K562 (cell line): ENCODE measurements around the gene CD4.

Experiments
- ETV6 ChIP-seq, 3 experiments: fragments of 150-350 bp in 1 of 3; sonication (generic) in 1 of 3; formaldehyde crosslinking in 1 of 3; IDR thresholded peaks; 2 replicates each; pipeline versions ENCODE4 v1.6.1 to v1.8.0; 2014 to 2022; ENCODE audit warnings: borderline replicate concordance in 2 of 3, low read depth in 2 of 3, antibody characterized with exemption in 1 of 3, low read length in 1 of 3, mild to moderate bottlenecking in 1 of 3, missing genetic modification reagents in 1 of 3
- POLR2AphosphoS2 ChIP-seq: IDR thresholded peaks from 2 replicates; pipeline ENCODE4 v1.6.1; 2012; ENCODE audit warnings: low read length, improper control_type of control experiment

DNA sequence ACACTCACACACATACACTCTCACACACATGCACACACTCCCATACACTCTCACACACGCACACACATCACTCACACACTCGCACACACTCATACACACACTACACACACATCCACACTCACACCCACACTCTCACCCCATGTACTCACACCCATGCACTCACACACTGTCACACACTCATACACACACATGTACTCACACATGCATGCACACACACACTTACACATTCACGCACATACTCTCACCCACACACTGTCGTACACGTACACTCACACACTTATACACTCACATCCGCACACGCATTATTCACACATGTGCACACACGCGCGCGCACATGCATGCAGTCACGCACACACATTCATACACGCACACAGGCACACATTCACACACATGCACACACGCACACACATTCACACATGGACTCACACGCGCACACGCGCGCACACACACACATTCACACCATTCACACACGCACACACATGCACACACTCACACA lies 28.4 kb downstream of the CD4 start:
- TF ChIP-seq ETV6 (IDR thresholded peaks at IDR 0.05; ENCODE audit: borderline replicate concordance in 1 of 2, low read depth in 2 of 2, low read length in 1 of 2): no peak
- no peak for TF ChIP-seq ETV6 (CRISPR knock-in tag; IDR thresholded peaks at IDR 0.05; ENCODE audit: borderline replicate concordance)
- no peak for TF ChIP-seq POLR2AphosphoS2
